ENCODE data around the gene DAP. TPM values are rescaled to one million over a fixed set of nuclear protein-coding genes. Genes with fewer than 3 reads are reported as not detected.
"Not testable (repeated sequence)": the region's sequence is repeated elsewhere in the genome, so short reads cannot be mapped to it uniquely, and the experiment has no call there.

Gene DAP
- total RNA-seq, 2 experiments from 2014 or later = 60.5 to 64.8 TPM

DNA sequence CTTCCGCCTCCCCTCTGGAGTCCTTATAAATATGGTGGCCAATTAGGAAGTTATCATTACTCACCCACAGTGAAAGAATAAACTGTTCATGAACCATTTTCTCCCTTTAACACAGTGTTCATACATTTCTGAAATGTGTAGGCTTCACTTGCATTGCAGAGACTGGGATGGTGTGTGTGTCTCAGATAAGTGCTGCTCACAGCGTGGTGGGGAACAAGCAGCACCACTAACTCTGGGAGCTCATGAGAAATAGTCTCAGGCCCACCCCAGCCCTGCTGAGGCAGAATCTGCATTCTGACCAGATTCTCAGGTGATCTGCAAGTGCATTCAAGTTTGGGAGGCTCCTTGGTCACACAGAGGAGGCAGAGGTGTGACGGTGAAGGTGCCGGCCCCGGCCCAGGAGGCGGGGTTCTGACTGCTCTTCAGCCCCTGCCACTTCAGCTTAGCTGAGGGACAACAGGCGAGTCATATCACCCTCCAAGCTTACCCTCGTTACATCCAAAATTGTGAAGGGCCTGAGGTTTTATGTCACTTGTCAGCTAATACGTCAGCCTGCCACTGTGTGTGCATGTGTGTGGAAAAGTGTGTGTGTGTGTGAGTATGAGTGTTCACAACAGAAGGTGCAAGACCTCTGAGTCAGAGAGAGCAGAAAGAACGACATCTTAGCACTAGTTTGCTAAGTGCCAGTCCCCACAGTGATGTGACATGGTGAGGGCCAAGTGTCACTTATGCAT, 34.7 kb downstream of the DAP start:
- no peaks in the 10 kb centered on the region for H3K9me3 Mint-ChIP-seq
- peaks cover 6% of the 10 kb centered on the region for H3K4me1 Mint-ChIP-seq
- no peak overlapping the region for H3K4me3 Mint-ChIP-seq
- ChIA-PET POLR2A (no interaction called here), CTCF (no interaction called here)
- no peaks in the 10 kb centered on the region for H3K27me3 Mint-ChIP-seq
- peaks cover 10% of the 10 kb centered on the region for H3K36me3 Mint-ChIP-seq (ENCODE audit: low read depth)
- no peak for DNase-seq
- H3K27ac Mint-ChIP-seq = no peak overlapping the region

DNA sequence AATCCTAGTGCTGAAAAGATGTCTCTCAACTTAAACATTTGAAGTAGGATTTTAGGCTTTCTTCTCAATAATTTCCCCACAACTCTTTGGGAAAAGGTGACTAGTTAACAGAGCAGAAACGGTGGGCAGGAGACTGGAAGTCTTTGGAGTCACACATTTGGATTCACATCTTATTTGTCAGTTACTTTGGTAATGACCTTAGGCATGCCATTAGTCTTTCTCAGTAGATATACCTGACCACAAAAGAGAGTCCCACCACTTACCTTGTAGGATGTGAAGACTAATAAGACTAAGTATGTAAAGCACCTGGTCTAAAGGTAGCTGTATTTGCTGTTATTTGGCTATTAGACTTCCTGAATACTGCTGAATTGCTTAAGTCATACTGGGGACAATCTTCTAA, 35.4 kb downstream of the DAP start:
- H3K27me3 Mint-ChIP-seq = no peaks in the 10 kb centered on the region
- H3K27ac Mint-ChIP-seq = no peak overlapping the region
- H3K4me3 Mint-ChIP-seq = no peak overlapping the region
- peaks cover 6% of the 10 kb centered on the region for H3K4me1 Mint-ChIP-seq
- DNase-seq = no peak
- POLR2A ChIA-PET = no interaction called here
- CTCF ChIA-PET = interaction anchor here (1.1 kb wide), 1 partner anchor 22 kb away, joined by 3 read pairs; no protein-coding TSS in a partner anchor
- H3K9me3 Mint-ChIP-seq = no peaks in the 10 kb centered on the region
- peaks cover 17% of the 10 kb centered on the region for H3K36me3 Mint-ChIP-seq (ENCODE audit: low read depth)

DNA sequence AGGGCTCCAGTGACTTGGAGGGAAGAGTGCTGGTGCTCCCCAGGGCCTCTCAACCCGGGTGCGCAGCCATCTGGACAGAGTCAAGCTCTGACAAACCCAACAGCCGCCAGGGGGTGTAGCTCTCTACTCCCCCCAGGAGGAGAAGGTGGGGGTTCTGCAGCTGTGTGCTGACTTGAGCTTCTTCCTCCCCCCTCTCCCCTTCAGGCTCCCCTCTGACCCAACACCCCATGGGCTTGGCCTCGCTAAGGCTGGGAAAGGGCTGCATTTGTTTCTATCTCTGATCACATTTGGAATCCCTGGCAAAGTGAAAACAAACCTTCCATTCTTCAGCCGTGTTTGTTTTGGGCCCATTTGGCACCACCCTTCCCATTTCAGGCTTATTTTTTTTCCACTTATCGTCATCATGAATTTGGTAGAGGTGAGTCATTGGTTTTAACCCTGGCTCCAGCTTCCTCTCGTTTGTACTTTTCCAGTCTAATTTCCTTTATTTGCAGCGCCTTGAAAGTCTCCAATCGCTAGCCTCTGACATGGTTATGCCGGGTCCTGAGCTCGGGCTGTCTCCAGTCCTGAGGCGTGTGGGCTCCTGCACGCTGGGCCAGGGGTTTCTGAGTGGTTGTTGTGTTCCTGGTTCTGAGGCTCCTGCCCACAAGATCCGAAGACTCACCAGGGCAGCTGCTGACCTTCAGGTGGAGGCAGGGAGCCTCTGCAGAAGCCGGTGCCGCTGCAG, 36.1 kb downstream of the DAP start:
- CTCF ChIA-PET = interaction anchor here (1.1 kb wide), 1 partner anchor 23 kb away, joined by 3 read pairs; no protein-coding TSS in a partner anchor
- POLR2A ChIA-PET = interaction anchor here (0.6 kb wide), 1 partner anchor 136 kb away, joined by 3 read pairs; no protein-coding TSS in a partner anchor

DNA sequence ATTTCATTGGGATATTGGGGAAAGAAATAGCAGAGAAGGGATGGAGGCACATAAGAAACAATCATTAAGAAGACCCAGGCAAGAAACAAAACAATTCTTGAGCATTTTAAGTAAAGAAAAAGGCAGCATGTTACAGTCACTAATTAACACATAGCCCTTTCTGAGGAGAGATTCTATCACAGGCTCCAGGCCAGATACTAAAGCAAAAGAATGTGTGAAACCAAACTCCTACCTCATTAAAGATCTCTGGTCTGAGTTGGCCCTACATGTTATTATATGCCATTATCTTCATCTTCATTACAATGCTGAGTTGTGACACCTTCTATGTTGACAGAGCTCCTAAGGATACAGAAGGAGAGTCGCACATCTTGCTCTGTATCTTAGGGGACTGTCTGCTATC, 37.5 kb downstream of the DAP start:
- no peak for DNase-seq
- CTCF ChIA-PET = interaction anchor here (1.1 kb wide), 1 partner anchor 9 kb away, joined by 4 read pairs; no protein-coding TSS in a partner anchor
- Mint-ChIP-seq H3K4me1 (peaks cover 6% of the 10 kb centered on the region), H3K36me3 (ENCODE audit: low read depth) (peaks cover 24% of the 10 kb centered on the region), H3K4me3 (no peak overlapping the region), H3K27me3 (no peaks in the 10 kb centered on the region), H3K9me3 (no peaks in the 10 kb centered on the region), H3K27ac (no peak overlapping the region)
- POLR2A ChIA-PET = no interaction called here

More for the DNA sequence above, 36.1 kb downstream of the DAP start:
- DNase-seq = no peak
- Mint-ChIP-seq H3K4me1 (peaks cover 6% of the 10 kb centered on the region), H3K9me3 (no peaks in the 10 kb centered on the region), H3K27me3 (no peaks in the 10 kb centered on the region), H3K36me3 (ENCODE audit: low read depth) (peaks cover 22% of the 10 kb centered on the region), H3K27ac (no peak overlapping the region), H3K4me3 (no peak overlapping the region)

DNA sequence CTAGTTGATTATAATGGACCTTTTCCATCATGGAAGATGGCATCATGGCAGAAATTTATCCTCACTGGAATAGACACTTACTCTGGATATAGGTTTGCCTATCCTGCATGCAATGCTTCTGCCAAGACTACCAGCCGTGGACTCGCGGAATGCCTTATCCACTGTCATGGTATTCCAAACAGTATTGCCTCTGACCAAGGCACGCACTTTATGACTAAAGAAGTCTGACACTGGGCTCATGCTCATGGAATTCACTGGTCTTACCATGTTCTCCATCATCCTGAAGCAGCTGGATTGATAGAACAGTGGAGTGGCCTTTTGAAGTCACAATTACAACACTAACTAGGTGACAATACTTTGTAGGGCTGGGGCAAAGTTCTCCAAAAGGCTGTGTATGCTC, 40.3 kb downstream of the DAP start:
- peaks cover 25% of the 10 kb centered on the region for H3K36me3 Mint-ChIP-seq (ENCODE audit: low read depth)
- H3K9me3 Mint-ChIP-seq, H3K27me3 Mint-ChIP-seq, POLR2A ChIA-PET, H3K27ac Mint-ChIP-seq, H3K4me3 Mint-ChIP-seq, DNase-seq, CTCF ChIA-PET, H3K4me1 Mint-ChIP-seq: not testable (repeated sequence)

DNA sequence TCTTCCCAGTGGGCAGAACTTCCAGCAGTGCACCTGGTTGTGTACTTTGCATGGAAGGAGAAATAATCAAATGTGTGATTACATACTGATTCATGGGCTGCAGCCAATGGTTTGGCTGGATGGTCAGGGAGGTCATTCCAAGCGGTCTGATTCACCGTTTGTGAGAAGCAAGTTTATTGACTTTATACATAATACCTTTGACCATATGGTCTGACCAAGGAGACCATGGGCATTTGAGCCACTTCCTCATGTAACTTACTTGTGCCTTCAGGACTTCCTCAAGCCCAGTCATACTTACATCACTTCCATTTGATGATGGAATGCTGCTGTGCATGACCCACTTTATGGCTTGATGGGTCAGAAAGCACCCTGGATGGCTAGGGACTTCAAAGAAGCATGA, 41.1 kb downstream of the DAP start:
- CTCF ChIA-PET = no interaction called here
- POLR2A ChIA-PET = no interaction called here
- Mint-ChIP-seq H3K4me1 (no peaks in the 10 kb centered on the region), H3K27me3 (no peaks in the 10 kb centered on the region), H3K27ac (no peak overlapping the region), H3K36me3 (ENCODE audit: low read depth) (peaks cover 27% of the 10 kb centered on the region), H3K4me3 (no peak overlapping the region), H3K9me3 (no peaks in the 10 kb centered on the region)
- no peak for DNase-seq

DNA sequence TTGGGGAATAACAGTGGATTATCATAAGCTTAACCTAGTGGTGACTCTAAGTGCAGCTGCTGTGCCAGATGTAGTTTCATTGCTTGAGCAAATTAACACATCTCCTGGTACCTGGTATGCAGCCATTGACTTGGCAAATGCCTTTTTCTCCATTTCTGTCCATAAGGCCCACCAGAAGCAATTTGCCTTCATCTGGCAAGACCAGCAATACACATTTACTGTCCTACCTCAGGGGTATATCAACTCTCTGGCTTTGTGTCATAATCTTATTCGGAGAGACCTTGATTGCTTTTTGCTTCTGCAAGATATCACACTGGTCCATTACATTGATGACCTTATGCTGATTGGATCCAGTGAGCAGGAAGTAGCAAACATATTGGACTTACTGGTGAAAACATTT, 42.4 kb downstream of the DAP start:
- POLR2A ChIA-PET, H3K4me3 Mint-ChIP-seq, CTCF ChIA-PET, H3K27ac Mint-ChIP-seq, DNase-seq, H3K27me3 Mint-ChIP-seq, H3K9me3 Mint-ChIP-seq, H3K4me1 Mint-ChIP-seq: not testable (repeated sequence)
- H3K36me3 Mint-ChIP-seq (ENCODE audit: low read depth) = peaks cover 32% of the 10 kb centered on the region

DNA sequence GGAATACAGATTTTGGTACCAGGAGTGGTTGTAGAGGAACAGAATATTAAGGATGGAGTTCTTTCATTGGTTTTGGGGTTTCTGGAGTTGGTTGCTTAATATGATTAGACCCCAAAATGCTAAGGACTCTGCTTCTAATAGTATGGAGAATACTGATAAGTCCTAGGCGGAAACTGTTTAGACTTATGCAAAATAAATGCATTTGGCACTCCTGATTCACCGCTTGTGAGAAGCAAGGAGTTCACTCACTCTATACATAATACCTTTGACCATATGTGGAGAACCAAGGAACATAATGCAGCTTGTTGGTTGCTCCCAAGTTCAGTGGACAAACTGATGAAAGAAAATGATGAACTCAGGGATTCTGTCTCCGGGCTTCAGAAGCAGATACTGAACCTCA, 44.2 kb downstream of the DAP start:
- peaks cover 28% of the 10 kb centered on the region for H3K36me3 Mint-ChIP-seq (ENCODE audit: low read depth)
- DNase-seq, H3K4me3 Mint-ChIP-seq, CTCF ChIA-PET, H3K27ac Mint-ChIP-seq, H3K27me3 Mint-ChIP-seq, H3K9me3 Mint-ChIP-seq, POLR2A ChIA-PET, H3K4me1 Mint-ChIP-seq: not testable (repeated sequence)

DNA sequence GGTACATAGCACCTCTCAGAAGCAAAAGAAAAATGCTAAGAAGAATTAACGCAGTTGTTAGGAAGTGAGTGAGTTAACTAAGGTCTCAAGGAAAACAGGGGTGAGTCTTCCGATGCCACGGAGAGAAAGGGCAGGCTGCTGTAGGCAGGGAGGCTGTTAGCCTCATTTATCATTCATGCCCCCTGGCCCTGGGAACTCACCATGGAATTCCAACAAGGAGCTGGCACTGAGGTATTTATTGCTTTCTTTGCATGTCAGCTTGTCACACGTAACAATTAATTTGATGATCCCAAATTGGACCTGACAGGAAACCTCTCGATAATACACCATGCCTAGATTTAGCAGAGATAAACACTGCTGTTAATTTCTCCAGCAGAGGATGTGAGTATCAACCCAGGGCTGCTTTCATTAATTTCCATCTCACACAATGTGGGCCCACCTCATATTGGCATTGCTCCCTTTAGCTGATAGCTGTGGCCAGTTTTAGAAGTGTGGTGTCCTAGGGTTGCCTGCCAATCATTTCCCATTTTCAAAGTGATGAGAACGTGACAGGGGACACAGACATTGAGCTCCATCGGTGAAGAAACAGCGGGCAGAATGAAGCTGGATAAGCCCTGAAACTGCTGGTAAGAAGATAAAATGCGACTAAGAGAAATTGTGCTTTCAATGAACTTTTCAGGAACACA, 45.3 kb downstream of the DAP start:
- Mint-ChIP-seq H3K27ac (no peak overlapping the region), H3K27me3 (no peaks in the 10 kb centered on the region), H3K36me3 (ENCODE audit: low read depth) (peaks cover 21% of the 10 kb centered on the region), H3K9me3 (no peaks in the 10 kb centered on the region), H3K4me3 (no peak overlapping the region), H3K4me1 (peaks cover 4% of the 10 kb centered on the region)
- POLR2A ChIA-PET = no interaction called here
- no peak for DNase-seq
- CTCF ChIA-PET = interaction anchor here (0.5 kb wide), 1 partner anchor 22 kb away, joined by 3 read pairs; no protein-coding TSS in a partner anchor

DNA sequence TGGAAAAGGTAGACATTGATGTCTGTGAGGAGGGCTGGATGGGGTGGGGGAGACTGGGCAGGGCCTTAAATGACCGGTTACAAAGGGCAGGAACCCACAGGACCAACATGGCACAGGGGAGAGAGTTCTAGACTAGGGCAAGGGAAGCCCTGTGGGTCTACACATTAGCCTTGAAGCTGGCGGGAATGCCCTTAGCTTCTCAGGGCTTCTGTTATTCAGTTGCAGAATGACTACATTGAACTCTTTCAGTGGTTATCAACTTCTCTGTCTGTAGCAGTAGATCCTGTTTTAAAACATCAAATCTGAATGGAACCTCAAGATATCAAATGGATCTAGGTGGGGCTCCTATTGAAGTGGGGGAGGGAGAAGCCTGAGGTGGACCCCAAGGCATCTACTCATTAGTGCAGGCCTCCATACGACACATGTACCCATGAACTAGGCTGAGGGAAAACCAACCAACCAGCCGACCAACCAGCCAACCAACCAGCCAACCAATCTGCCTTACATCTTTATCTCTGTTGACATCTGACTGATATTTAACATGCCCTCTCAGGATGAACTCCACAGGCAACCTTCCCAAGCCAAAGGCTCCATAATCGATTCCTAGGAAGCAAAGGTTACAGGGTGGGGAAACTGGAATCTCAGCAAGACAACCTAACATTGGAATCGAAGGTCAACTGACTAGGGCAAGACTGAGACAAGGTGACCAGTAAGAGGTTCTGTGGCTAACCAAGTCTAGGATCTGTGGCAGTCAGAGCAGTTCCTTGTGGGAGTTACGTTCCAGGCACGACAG, 48.3 kb downstream of the DAP start:
- Mint-ChIP-seq H3K27ac (no peak overlapping the region), H3K36me3 (ENCODE audit: low read depth) (peaks cover 11% of the 10 kb centered on the region), H3K4me1 (peaks cover 4% of the 10 kb centered on the region), H3K4me3 (no peak overlapping the region), H3K9me3 (no peaks in the 10 kb centered on the region), H3K27me3 (no peaks in the 10 kb centered on the region)
- ChIA-PET CTCF (no interaction called here), POLR2A (no interaction called here)
- no peak for DNase-seq

DNA sequence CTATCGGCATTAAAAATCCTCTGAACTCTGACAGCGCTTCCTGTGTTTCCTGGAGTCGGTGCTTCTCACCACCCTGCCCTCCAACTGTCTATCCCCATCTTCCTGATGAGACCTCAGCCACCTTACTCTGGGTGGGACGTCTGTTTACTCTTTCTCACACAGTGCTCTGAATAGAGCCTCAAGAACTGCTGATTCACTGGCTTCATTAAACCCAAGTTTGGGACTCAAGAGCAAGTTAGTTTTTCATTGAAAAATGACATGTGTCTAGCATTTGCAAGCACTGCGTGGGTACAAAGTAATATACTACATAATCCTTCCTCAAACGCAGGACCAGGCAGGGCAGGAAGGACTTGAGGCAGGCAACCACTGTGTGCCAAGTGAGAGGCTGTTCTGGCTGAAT, 49.5 kb downstream of the DAP start:
- ChIA-PET POLR2A (no interaction called here), CTCF (no interaction called here)
- Mint-ChIP-seq H3K36me3 (ENCODE audit: low read depth) (peaks cover 8% of the 10 kb centered on the region), H3K4me1 (peaks cover 4% of the 10 kb centered on the region), H3K9me3 (no peaks in the 10 kb centered on the region), H3K4me3 (no peak overlapping the region), H3K27me3 (no peaks in the 10 kb centered on the region), H3K27ac (no peak overlapping the region)
- no peak for DNase-seq

DNA sequence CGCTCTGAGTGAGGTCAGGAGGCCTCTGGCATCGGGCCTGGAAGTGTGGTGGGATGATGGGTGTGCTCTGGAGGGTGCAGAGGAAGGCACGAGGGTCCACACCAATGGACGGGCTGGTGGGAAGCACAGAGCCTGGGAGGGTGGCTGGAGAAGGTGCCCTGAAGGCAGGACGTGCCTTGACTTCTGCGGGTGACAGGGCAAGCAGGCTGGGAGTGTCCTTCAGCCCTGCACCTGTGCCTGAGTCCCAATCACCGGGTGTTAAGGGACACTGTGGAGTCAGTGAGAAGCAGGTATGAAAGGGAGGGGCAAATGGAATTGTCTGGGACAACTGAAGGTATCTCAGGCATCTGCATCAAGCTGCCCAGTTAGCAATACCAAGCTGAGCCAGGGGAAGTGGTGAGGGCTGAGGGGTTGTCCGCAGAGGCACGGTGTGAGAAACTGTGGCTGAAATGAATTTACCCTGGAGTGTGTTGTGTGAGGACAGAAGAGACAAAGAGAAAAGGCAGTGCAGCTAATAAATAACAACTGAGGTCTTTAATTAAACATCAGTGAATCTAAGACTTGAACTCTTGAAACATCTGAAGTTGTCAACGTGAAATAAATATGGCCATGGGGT, 50.4 kb downstream of the DAP start:
- Mint-ChIP-seq H3K36me3 (ENCODE audit: low read depth) (peaks cover 8% of the 10 kb centered on the region), H3K9me3 (no peaks in the 10 kb centered on the region), H3K4me1 (peaks cover 7% of the 10 kb centered on the region), H3K4me3 (no peak overlapping the region), H3K27me3 (no peaks in the 10 kb centered on the region), H3K27ac (no peak overlapping the region)
- CTCF ChIA-PET = no interaction called here
- POLR2A ChIA-PET = no interaction called here
- no peak for DNase-seq
